HEK293 (cell line): Measurements from ENCODE around the gene SLC22A17.

Experiments
- EGR2 ChIP-seq: fragments of 450-650 bp; formaldehyde crosslinking; IDR thresholded peaks from 2 replicates; pipeline ENCODE4 v1.5.1; 2016; ENCODE audit warnings: low read depth, missing biosample characterization, missing genetic modification characterization
- ELK4 ChIP-seq: IDR thresholded peaks from 2 replicates; pipeline ENCODE4 v1.6.1; 2011; ENCODE audit warnings: mild to moderate bottlenecking, low read depth, low read length, borderline replicate concordance
- GLI4 ChIP-seq: fragments of 450-650 bp; formaldehyde crosslinking; IDR thresholded peaks from 2 replicates; pipeline ENCODE4 v1.5.1; 2016; ENCODE audit warnings: missing biosample characterization, missing genetic modification characterization
- MYNN ChIP-seq: fragments of 450-650 bp; formaldehyde crosslinking; IDR thresholded peaks from 2 replicates; pipeline ENCODE4 v1.5.1; 2016; ENCODE audit warnings: missing biosample characterization, missing genetic modification characterization, borderline replicate concordance
- RBAK ChIP-seq: fragments of 450-650 bp; formaldehyde crosslinking; IDR thresholded peaks from 2 replicates; pipeline ENCODE4 v1.5.1; 2016; ENCODE audit warnings: missing biosample characterization, missing genetic modification characterization
- ZNF157 ChIP-seq: fragments of 450-650 bp; formaldehyde crosslinking; IDR thresholded peaks from 2 replicates; pipeline ENCODE4 v1.5.1; 2016; ENCODE audit warnings: missing biosample characterization, missing genetic modification characterization
- ZNF16 ChIP-seq: fragments of 450-650 bp; formaldehyde crosslinking; IDR thresholded peaks from 2 replicates; pipeline ENCODE4 v1.5.1; 2016; ENCODE audit warnings: low read depth, missing biosample characterization, missing genetic modification characterization
- ZNF19 ChIP-seq: fragments of 450-650 bp; formaldehyde crosslinking; IDR thresholded peaks from 2 replicates; pipeline ENCODE4; 2016; ENCODE audit warnings: missing biosample characterization, missing genetic modification characterization, low read depth
- ZNF2 ChIP-seq: fragments of 450-650 bp; formaldehyde crosslinking; IDR thresholded peaks from 2 replicates; pipeline ENCODE4 v1.5.1; 2016; ENCODE audit warnings: missing biosample characterization, missing genetic modification characterization
- ZNF214 ChIP-seq: fragments of 450-650 bp; formaldehyde crosslinking; IDR thresholded peaks from 2 replicates; pipeline ENCODE4 v1.5.1; 2017; ENCODE audit warnings: missing biosample characterization, mild to moderate bottlenecking, missing genetic modification characterization, borderline replicate concordance
- ZNF223 ChIP-seq: fragments of 450-650 bp; formaldehyde crosslinking; IDR thresholded peaks from 2 replicates; pipeline ENCODE4 v1.5.1; 2016; ENCODE audit warnings: missing biosample characterization, missing genetic modification characterization
- ZNF239 ChIP-seq: fragments of 450-650 bp; formaldehyde crosslinking; IDR thresholded peaks from 2 replicates; pipeline ENCODE4 v1.5.1; 2016; ENCODE audit warnings: missing biosample characterization, missing genetic modification characterization
- ZNF350 ChIP-seq: fragments of 450-650 bp; formaldehyde crosslinking; IDR thresholded peaks from 2 replicates; pipeline ENCODE4 v1.5.0; 2017; ENCODE audit warnings: missing biosample characterization, mild to moderate bottlenecking, missing genetic modification characterization
- ZNF394 ChIP-seq: fragments of 450-650 bp; formaldehyde crosslinking; IDR thresholded peaks from 2 replicates; pipeline ENCODE4 v1.5.1; 2016; ENCODE audit warnings: missing biosample characterization, missing genetic modification characterization, mild to moderate bottlenecking, moderate library complexity, borderline replicate concordance
- ZNF501 ChIP-seq: fragments of 450-650 bp; formaldehyde crosslinking; IDR thresholded peaks from 2 replicates; pipeline ENCODE4 v1.5.1; 2016; ENCODE audit warnings: missing biosample characterization, missing genetic modification characterization
- ZNF555 ChIP-seq: fragments of 450-650 bp; formaldehyde crosslinking; conservative IDR thresholded peaks from 2 replicates; pipeline ENCODE4 v1.5.1; 2017; ENCODE audit warnings: missing biosample characterization, mild to moderate bottlenecking, missing genetic modification characterization, inconsistent platforms
- ZNF560 ChIP-seq: fragments of 450-650 bp; formaldehyde crosslinking; IDR thresholded peaks from 2 replicates; pipeline ENCODE4 v1.5.1; 2017; ENCODE audit warnings: missing biosample characterization, missing genetic modification characterization, borderline replicate concordance
- ZNF624 ChIP-seq: fragments of 450-650 bp; formaldehyde crosslinking; IDR thresholded peaks from 2 replicates; pipeline ENCODE4 v1.5.1; 2017; ENCODE audit warnings: missing biosample characterization, missing genetic modification characterization
- ZNF626 ChIP-seq: fragments of 450-650 bp; sonication (Bioruptor Pico); formaldehyde crosslinking; IDR thresholded peaks from 2 replicates; pipeline ENCODE4 v1.5.1; 2018; ENCODE audit warnings: missing biosample characterization, missing genetic modification characterization, inconsistent platforms
- ZNF660 ChIP-seq: fragments of 450-650 bp; IDR thresholded peaks from 2 replicates; pipeline ENCODE4 v1.5.1; 2018; ENCODE audit warnings: missing biosample characterization, mild to moderate bottlenecking, missing genetic modification characterization
- ZNF670 ChIP-seq: fragments of 450-650 bp; formaldehyde crosslinking; IDR thresholded peaks from 2 replicates; pipeline ENCODE4 v1.5.1; 2016; ENCODE audit warnings: missing biosample characterization, missing genetic modification characterization, low read depth
- ZNF76 ChIP-seq: fragments of 450-650 bp; formaldehyde crosslinking; IDR thresholded peaks from 2 replicates; pipeline ENCODE4; 2016; ENCODE audit warnings: low read depth, missing biosample characterization, missing genetic modification characterization, borderline replicate concordance
- ZNF843 ChIP-seq: fragments of 450-650 bp; formaldehyde crosslinking; IDR thresholded peaks from 2 replicates; pipeline ENCODE4 v1.5.1; 2016; ENCODE audit warnings: missing biosample characterization, missing genetic modification characterization
- ZSCAN30 ChIP-seq: fragments of 450-650 bp; IDR thresholded peaks from 2 replicates; pipeline ENCODE4 v1.5.1; 2018; ENCODE audit warnings: missing biosample characterization, mild to moderate bottlenecking, missing genetic modification characterization, moderate library complexity
- TF ChIP-seq, protein P1 (sequence below): fragments of 450-650 bp; formaldehyde crosslinking; IDR thresholded peaks from 2 replicates; pipeline ENCODE4 v1.5.1; 2016; ENCODE audit warnings: missing biosample characterization, missing genetic modification characterization
- TF ChIP-seq, protein P2 (sequence below): fragments of 450-650 bp; formaldehyde crosslinking; IDR thresholded peaks from 2 replicates; pipeline ENCODE4 v1.5.1; 2016; ENCODE audit warnings: missing biosample characterization, missing genetic modification characterization
- TF ChIP-seq, protein P3 (sequence below): fragments of 450-650 bp; formaldehyde crosslinking; IDR thresholded peaks from 2 replicates; pipeline ENCODE4 v1.5.1; 2017; ENCODE audit warnings: missing biosample characterization, missing genetic modification characterization
- TF ChIP-seq, protein P4 (sequence below): fragments of 450-650 bp; formaldehyde crosslinking; IDR thresholded peaks from 2 replicates; pipeline ENCODE4 v1.5.1; 2016; ENCODE audit warnings: missing biosample characterization, missing genetic modification characterization, borderline replicate concordance
- TF ChIP-seq, protein P5 (sequence below): fragments of 450-650 bp; formaldehyde crosslinking; IDR thresholded peaks from 2 replicates; pipeline ENCODE4 v1.5.1; 2016; ENCODE audit warnings: missing biosample characterization, missing genetic modification characterization

The SLC22A17 gene

GRCh38 chr14:23301288-23301968 is 51.3 kb downstream of the SLC22A17 start (continued):
- TF ChIP-seq MYNN (tag by site-specific recombination) (no peak), ZNF670 (tag by site-specific recombination) (no peak), ZNF2 (tag by site-specific recombination) (no peak), RBAK (no peak), ZNF16 (tag by site-specific recombination) (no peak), ZNF626 (no peak), ZNF560 (tag by site-specific recombination) (no peak), ZNF501 (tag by site-specific recombination) (no peak), ZNF76 (tag by site-specific recombination) (no peak), ZNF350 (tag by site-specific recombination) (no peak), ZNF223 (no peak), ZNF660 (tag by site-specific recombination) (0 out of 2 replicates have a peak, but pooled peaks have one; percentile 87), ZNF239 (tag by site-specific recombination) (no peak), ZSCAN30 (no peak), ELK4 (no peak; the same call in 1 of the 2 replicates), ZNF157 (tag by site-specific recombination) (no peak), ZNF843 (tag by site-specific recombination) (no peak), ZNF555 (tag by site-specific recombination) (no peak), ZNF624 (tag by site-specific recombination) (no peak), GLI4 (no peak), EGR2 (peak; percentile 47; the same call in 1 of the 2 replicates), ZNF19 (tag by site-specific recombination) (no peak), ZNF214 (no peak), ZNF394 (peak; percentile 54; the same call in 1 of the 2 replicates)
- TF ChIP-seq, protein P1, sequence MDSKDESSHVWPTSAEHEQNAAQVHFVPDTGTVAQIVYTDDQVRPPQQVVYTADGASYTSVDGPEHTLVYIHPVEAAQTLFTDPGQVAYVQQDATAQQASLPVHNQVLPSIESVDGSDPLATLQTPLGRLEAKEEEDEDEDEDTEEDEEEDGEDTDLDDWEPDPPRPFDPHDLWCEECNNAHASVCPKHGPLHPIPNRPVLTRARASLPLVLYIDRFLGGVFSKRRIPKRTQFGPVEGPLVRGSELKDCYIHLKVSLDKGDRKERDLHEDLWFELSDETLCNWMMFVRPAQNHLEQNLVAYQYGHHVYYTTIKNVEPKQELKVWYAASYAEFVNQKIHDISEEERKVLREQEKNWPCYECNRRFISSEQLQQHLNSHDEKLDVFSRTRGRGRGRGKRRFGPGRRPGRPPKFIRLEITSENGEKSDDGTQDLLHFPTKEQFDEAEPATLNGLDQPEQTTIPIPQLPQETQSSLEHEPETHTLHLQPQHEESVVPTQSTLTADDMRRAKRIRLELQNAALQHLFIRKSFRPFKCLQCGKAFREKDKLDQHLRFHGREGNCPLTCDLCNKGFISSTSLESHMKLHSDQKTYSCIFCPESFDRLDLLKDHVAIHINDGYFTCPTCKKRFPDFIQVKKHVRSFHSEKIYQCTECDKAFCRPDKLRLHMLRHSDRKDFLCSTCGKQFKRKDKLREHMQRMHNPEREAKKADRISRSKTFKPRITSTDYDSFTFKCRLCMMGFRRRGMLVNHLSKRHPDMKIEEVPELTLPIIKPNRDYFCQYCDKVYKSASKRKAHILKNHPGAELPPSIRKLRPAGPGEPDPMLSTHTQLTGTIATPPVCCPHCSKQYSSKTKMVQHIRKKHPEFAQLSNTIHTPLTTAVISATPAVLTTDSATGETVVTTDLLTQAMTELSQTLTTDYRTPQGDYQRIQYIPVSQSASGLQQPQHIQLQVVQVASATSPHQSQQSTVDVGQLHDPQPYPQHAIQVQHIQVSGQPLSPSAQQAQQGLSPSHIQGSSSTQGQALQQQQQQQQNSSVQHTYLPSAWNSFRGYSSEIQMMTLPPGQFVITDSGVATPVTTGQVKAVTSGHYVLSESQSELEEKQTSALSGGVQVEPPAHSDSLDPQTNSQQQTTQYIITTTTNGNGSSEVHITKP, result peak; percentile 62; the same call in 1 of the 2 replicates
- TF ChIP-seq, protein P2, sequence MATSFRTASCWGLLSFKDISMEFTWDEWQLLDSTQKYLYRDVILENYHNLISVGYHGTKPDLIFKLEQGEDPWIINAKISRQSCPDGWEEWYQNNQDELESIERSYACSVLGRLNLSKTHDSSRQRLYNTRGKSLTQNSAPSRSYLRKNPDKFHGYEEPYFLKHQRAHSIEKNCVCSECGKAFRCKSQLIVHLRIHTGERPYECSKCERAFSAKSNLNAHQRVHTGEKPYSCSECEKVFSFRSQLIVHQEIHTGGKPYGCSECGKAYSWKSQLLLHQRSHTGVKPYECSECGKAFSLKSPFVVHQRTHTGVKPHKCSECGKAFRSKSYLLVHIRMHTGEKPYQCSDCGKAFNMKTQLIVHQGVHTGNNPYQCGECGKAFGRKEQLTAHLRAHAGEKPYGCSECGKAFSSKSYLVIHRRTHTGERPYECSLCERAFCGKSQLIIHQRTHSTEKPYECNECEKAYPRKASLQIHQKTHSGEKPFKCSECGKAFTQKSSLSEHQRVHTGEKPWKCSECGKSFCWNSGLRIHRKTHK (tag by site-specific recombination), result no peak
- TF ChIP-seq, protein P3, sequence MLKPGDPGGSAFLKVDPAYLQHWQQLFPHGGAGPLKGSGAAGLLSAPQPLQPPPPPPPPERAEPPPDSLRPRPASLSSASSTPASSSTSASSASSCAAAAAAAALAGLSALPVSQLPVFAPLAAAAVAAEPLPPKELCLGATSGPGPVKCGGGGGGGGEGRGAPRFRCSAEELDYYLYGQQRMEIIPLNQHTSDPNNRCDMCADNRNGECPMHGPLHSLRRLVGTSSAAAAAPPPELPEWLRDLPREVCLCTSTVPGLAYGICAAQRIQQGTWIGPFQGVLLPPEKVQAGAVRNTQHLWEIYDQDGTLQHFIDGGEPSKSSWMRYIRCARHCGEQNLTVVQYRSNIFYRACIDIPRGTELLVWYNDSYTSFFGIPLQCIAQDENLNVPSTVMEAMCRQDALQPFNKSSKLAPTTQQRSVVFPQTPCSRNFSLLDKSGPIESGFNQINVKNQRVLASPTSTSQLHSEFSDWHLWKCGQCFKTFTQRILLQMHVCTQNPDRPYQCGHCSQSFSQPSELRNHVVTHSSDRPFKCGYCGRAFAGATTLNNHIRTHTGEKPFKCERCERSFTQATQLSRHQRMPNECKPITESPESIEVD, result no peak
- TF ChIP-seq, protein P4, sequence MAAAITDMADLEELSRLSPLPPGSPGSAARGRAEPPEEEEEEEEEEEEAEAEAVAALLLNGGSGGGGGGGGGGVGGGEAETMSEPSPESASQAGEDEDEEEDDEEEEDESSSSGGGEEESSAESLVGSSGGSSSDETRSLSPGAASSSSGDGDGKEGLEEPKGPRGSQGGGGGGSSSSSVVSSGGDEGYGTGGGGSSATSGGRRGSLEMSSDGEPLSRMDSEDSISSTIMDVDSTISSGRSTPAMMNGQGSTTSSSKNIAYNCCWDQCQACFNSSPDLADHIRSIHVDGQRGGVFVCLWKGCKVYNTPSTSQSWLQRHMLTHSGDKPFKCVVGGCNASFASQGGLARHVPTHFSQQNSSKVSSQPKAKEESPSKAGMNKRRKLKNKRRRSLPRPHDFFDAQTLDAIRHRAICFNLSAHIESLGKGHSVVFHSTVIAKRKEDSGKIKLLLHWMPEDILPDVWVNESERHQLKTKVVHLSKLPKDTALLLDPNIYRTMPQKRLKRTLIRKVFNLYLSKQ (tag by site-specific recombination), result no peak
- TF ChIP-seq, protein P5, sequence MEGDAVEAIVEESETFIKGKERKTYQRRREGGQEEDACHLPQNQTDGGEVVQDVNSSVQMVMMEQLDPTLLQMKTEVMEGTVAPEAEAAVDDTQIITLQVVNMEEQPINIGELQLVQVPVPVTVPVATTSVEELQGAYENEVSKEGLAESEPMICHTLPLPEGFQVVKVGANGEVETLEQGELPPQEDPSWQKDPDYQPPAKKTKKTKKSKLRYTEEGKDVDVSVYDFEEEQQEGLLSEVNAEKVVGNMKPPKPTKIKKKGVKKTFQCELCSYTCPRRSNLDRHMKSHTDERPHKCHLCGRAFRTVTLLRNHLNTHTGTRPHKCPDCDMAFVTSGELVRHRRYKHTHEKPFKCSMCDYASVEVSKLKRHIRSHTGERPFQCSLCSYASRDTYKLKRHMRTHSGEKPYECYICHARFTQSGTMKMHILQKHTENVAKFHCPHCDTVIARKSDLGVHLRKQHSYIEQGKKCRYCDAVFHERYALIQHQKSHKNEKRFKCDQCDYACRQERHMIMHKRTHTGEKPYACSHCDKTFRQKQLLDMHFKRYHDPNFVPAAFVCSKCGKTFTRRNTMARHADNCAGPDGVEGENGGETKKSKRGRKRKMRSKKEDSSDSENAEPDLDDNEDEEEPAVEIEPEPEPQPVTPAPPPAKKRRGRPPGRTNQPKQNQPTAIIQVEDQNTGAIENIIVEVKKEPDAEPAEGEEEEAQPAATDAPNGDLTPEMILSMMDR (tag by site-specific recombination), result peak; percentile 61; the same call in 1 of the 2 replicates
